ENCODE results near the gene INSIG1. TPM values are rescaled to one million over a fixed set of nuclear protein-coding genes. Genes with fewer than 3 reads are reported as not detected.

INSIG1 gene
- total and polyA plus RNA-seq, 2 of the 4 experiments (the other 2 are of a cell fraction), result 19.0 to 26.0 TPM

DNA sequence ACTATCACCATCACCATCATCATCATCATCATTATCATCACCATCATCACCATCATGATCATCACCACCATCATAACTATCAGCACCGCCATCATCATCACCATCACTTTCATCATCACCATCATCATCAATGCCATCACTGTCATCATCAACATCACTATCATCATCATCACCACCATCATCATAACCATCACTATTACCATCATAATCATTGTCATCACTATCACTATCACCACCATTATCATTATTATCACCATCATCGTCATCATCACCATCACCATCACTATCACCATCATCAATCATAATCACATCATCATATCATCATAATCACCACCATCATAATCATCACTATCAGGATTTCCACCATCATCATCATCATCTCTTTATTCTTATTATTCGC is 20.6 kb downstream of the INSIG1 start:
- no peaks in the 10 kb centered on the region for H3K4me1 ChIP-seq (ENCODE audit: control insufficient read depth, insufficient read depth, low read length)
- no peak for ATAC-seq (ENCODE audit: low read depth)
- CTCF ChIA-PET, result no interaction called here

More for the DNA sequence above, 20.6 kb downstream of the INSIG1 start:
- Histone ChIP-seq H2BK15ac (ENCODE audit: low read depth, low read length) (no peak overlapping the region), H3K79me1 (ENCODE audit: low read depth in 1 of 2, low read length in 2 of 2) (no peaks in the 10 kb centered on the region), H3K14ac (replicated peaks; ENCODE audit: low read depth, low read length) (no peak overlapping the region), H2BK20ac (ENCODE audit: low read depth, low read length) (no peak overlapping the region), H3K9me1 (ENCODE audit: insufficient read depth, low read length) (no peaks in the 10 kb centered on the region), H4K91ac (ENCODE audit: insufficient read depth, low read depth, low read length) (no peak overlapping the region), H3K9ac (ENCODE audit: low read depth, low read length) (no peak overlapping the region), H4K5ac (ENCODE audit: low read depth, low read length) (no peak overlapping the region), H3K18ac (ENCODE audit: low read depth, low read length) (no peak overlapping the region), H2AFZ (replicated peaks; ENCODE audit: low read length, poor library complexity) (no peak overlapping the region), H2AK9ac (replicated peaks; ENCODE audit: low read depth, low read length, poor library complexity) (no peak overlapping the region), H2BK120ac (ENCODE audit: low read depth, low read length) (no peak overlapping the region), H3K27me3 (ENCODE audit: control insufficient read depth, insufficient read depth, low read length) (no peaks in the 10 kb centered on the region), H3K4ac (ENCODE audit: low read depth, low read length) (no peak overlapping the region), H4K20me1 (ENCODE audit: insufficient read depth, low read length) (no peaks in the 10 kb centered on the region), H3K36me3 (ENCODE audit: control insufficient read depth, insufficient read depth, low read length) (no peaks in the 10 kb centered on the region), H3K23ac (ENCODE audit: low read depth, low read length) (no peak overlapping the region), H2BK5ac (ENCODE audit: low read depth, low read length, poor library complexity, severe bottlenecking) (no peak overlapping the region), H3K9me3 (ENCODE audit: control insufficient read depth, insufficient read depth, low read length) (no peaks in the 10 kb centered on the region), H4K8ac (ENCODE audit: low read depth in 2 of 2, low read length in 2 of 2) (no peak overlapping the region), H3K27ac (ENCODE audit: insufficient read depth, low read length) (no peak overlapping the region), H3K56ac (ENCODE audit: extremely low read depth, insufficient read depth, low read length) (no peak overlapping the region), H2AK5ac (ENCODE audit: low read depth, low read length) (no peak overlapping the region), H3K4me3 (ENCODE audit: insufficient read depth, low read depth, low read length) (no peak overlapping the region), H3K4me2 (ENCODE audit: low read depth, low read length) (no peak overlapping the region)
- 96 to 100% methylated on average over 1 to 2 of the region's 3 CpGs for WGBS, 2 experiments (ENCODE audit: extremely low coverage in 2 of 2, insufficient read length in 1 of 2)
- DNase-seq, result no peak
- TF ChIP-seq, protein P1, sequence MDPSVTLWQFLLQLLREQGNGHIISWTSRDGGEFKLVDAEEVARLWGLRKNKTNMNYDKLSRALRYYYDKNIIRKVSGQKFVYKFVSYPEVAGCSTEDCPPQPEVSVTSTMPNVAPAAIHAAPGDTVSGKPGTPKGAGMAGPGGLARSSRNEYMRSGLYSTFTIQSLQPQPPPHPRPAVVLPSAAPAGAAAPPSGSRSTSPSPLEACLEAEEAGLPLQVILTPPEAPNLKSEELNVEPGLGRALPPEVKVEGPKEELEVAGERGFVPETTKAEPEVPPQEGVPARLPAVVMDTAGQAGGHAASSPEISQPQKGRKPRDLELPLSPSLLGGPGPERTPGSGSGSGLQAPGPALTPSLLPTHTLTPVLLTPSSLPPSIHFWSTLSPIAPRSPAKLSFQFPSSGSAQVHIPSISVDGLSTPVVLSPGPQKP (IDR thresholded peaks at IDR 0.05; ENCODE audit: borderline replicate concordance, low read depth, low read length), result no peak
- TF ChIP-seq CHD1 (IDR thresholded peaks at IDR 0.05; ENCODE audit: low read depth, low read length) (no peak), RCOR1 (IDR thresholded peaks at IDR 0.05; ENCODE audit: insufficient replicate concordance, low read length) (no peak), FOS (IDR thresholded peaks at IDR 0.05; ENCODE audit: low read depth, low read length) (no peak), MAZ (IDR thresholded peaks at IDR 0.05; ENCODE audit: borderline replicate concordance, low read depth, low read length) (no peak), RAD21 (IDR thresholded peaks at IDR 0.05; ENCODE audit: low read length) (no peak), CEBPB (IDR thresholded peaks at IDR 0.05; ENCODE audit: low read depth, low read length) (no peak), MXI1 (IDR thresholded peaks at IDR 0.05; ENCODE audit: borderline replicate concordance, low read depth, low read length) (no peak), POLR2A (IDR thresholded peaks at IDR 0.05; ENCODE audit: low read depth, low read length) (no peak), BHLHE40 (IDR thresholded peaks at IDR 0.05; ENCODE audit: low read depth, low read length) (no peak), SMC3 (IDR thresholded peaks at IDR 0.05; ENCODE audit: low read depth, low read length) (no peak), MAFK (IDR thresholded peaks at IDR 0.05; ENCODE audit: low read depth, low read length) (no peak), NFE2L2 (IDR thresholded peaks at IDR 0.05; ENCODE audit: low read depth, low read length) (no peak), RFX5 (IDR thresholded peaks at IDR 0.05; ENCODE audit: low read depth, low read length) (no peak)
- TF ChIP-seq, protein P2, sequence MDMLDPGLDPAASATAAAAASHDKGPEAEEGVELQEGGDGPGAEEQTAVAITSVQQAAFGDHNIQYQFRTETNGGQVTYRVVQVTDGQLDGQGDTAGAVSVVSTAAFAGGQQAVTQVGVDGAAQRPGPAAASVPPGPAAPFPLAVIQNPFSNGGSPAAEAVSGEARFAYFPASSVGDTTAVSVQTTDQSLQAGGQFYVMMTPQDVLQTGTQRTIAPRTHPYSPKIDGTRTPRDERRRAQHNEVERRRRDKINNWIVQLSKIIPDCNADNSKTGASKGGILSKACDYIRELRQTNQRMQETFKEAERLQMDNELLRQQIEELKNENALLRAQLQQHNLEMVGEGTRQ (IDR thresholded peaks at IDR 0.05; ENCODE audit: low read depth, low read length), result no peak
- TF ChIP-seq, protein P3, sequence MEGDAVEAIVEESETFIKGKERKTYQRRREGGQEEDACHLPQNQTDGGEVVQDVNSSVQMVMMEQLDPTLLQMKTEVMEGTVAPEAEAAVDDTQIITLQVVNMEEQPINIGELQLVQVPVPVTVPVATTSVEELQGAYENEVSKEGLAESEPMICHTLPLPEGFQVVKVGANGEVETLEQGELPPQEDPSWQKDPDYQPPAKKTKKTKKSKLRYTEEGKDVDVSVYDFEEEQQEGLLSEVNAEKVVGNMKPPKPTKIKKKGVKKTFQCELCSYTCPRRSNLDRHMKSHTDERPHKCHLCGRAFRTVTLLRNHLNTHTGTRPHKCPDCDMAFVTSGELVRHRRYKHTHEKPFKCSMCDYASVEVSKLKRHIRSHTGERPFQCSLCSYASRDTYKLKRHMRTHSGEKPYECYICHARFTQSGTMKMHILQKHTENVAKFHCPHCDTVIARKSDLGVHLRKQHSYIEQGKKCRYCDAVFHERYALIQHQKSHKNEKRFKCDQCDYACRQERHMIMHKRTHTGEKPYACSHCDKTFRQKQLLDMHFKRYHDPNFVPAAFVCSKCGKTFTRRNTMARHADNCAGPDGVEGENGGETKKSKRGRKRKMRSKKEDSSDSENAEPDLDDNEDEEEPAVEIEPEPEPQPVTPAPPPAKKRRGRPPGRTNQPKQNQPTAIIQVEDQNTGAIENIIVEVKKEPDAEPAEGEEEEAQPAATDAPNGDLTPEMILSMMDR (conservative IDR thresholded peaks at IDR 0.05; ENCODE audit: low read depth, low read length), result no peak
- intact Hi-C loops (cut with micrococcal nuclease), result no loop called here
- in situ Hi-C loops (cut with MboI; ENCODE audit: low sequenced_read_pairs), result no loop called here
- no TSS peak for BruUV-seq (replicated peaks)
- POLR2A ChIA-PET (ENCODE audit: unreplicated experiment), result no interaction called here
- dilution Hi-C loops (cut with HindIII; ENCODE audit: low sequenced_read_pairs, unreplicated experiment), result no loop called here

Measured in IMR-90 (cell line).